Epithelial cell of esophagus (primary cell): Measurements from ENCODE around the gene EFCAB6.

Experiments
- DNase-seq: peaks from one replicate; pipeline ENCODE4 v3.0.0; 2010; ENCODE audit warnings: low read depth
- H3K4me3 ChIP-seq: 2 replicates; pipeline ENCODE4 v1.5.1; 2011; ENCODE audit warnings: mild to moderate bottlenecking, low read length, control low read depth
- TF ChIP-seq, protein P1 (sequence below): IDR thresholded peaks from 2 replicates; pipeline ENCODE4 v1.5.1; 2011; ENCODE audit warnings: low read depth, mild to moderate bottlenecking, low read length, control low read depth, inconsistent platforms; ENCODE audit not compliant: insufficient read depth; ENCODE audit errors: missing control alignments

EFCAB6 gene

DNA sequence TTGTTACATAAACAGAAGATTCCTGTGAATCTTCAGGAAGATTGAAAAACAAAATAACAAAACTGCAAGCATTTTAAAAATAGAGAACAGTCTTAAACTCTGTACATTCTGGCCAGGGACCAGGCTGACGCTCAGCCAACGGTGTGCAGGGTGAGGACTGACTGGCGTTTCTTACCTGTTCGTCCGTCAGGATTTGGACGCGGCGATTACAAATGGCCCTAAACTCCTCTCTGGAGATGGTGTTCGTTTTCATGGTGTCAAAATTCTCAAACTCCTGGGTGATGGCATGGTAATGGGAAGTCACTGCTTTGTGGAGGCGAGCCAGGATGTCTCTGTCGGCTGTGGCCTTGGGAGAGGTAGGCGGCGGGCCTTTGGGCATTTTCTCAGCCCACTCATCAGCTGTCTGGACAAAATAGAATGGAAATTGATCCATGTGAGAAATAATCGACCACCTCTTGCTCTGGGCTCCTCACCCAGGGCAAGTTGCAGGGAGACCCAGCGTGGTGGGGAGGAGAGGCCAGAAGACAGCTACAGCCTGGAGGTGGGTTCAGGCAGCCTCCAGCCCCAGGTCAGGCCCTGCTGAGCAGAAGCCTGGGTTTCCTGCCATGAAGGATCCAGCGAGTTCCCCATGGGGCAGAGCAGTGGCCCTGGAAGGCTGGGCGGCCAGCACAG is 257.3 kb downstream of the EFCAB6 start:
- H3K4me3 ChIP-seq: no peak overlapping the region
- TF ChIP-seq, protein P1, sequence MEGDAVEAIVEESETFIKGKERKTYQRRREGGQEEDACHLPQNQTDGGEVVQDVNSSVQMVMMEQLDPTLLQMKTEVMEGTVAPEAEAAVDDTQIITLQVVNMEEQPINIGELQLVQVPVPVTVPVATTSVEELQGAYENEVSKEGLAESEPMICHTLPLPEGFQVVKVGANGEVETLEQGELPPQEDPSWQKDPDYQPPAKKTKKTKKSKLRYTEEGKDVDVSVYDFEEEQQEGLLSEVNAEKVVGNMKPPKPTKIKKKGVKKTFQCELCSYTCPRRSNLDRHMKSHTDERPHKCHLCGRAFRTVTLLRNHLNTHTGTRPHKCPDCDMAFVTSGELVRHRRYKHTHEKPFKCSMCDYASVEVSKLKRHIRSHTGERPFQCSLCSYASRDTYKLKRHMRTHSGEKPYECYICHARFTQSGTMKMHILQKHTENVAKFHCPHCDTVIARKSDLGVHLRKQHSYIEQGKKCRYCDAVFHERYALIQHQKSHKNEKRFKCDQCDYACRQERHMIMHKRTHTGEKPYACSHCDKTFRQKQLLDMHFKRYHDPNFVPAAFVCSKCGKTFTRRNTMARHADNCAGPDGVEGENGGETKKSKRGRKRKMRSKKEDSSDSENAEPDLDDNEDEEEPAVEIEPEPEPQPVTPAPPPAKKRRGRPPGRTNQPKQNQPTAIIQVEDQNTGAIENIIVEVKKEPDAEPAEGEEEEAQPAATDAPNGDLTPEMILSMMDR: no peak
- DNase-seq: no peak

DNA sequence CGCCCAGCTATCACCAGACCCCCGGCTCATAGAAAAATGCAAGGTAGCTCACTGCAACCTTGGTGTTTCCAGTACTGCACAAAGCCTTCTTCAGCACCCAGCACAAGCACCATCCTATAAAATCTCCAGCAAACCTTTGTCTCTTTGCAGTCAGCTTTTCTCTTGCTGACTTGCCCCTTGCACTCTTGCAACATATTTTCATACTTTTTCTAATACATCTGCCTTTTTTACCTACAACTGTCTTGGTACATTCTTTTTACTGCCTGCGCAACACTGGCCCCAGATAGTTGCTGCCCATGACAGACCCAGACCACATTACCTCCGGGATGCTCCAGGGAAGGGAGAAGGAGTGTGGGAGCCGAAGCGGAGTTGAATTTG is 257.9 kb downstream of the EFCAB6 start:
- DNase-seq: no peak
- TF ChIP-seq, protein P1: no peak

DNA sequence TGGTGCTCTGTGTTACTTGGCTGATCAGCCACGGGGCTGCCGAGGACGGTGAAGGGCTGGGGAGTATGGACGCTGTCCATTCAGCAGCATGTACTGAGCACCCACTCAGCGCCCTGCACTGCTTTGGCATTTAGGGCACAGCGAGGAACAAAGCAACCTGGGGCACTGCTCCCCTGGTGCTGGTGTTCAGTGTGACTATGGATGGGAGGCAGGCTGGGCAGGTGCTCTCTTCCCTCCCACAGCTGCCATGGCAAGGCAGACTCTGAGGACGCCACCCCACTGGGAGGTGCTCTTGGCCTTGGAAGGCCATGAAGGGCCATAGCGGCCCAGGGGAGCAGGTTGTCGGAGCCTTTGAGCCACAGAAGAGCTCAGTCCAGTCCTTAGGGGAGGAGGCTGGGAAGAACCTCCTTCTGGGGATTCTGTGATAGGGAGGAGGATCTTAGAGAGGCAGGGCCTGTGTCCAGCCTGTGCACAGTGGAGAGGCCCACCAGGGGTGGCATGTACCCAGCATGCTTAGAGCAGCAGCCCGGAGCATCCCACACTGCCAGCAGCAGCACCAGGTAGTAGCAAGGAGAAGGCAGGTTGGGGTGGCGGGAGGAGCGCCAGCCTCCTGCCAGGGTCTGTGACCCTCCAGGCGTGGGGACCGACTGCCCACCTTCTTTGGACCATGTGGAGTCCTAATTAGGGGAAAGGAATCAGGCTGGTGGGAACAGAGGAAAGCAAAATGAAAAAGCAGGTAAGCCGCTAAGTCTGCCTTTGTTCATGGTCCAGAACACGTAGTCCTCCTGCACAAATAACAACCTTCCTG is 258.4 kb downstream of the EFCAB6 start:
- TF ChIP-seq, protein P1: no peak
- DNase-seq: no peak
- no peak overlapping the region for H3K4me3 ChIP-seq

More for the DNA sequence above, 257.9 kb downstream of the EFCAB6 start:
- H3K4me3 ChIP-seq: no peak overlapping the region

DNA sequence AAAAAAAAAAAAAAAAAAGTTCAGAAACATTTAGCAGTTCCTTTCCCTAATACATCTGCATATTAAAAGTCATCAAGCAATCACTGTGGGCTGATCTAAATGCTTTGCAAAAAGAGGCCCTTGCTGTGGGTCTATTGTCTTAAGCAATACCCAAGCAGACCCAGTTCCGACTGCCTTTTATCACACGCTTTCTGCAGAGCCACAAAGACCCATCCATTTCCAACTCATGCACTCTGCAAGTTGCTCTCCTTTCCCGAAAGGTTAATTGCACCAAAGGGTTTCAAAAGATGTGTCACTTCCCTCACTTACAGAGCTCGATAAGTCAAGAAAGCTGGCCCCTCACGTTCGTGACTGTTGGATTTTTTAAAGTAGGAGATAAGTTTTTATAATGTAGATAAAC is 261.4 kb downstream of the EFCAB6 start:
- H3K4me3 ChIP-seq: no peak overlapping the region
- TF ChIP-seq, protein P1: no peak
- no peak for DNase-seq

DNA sequence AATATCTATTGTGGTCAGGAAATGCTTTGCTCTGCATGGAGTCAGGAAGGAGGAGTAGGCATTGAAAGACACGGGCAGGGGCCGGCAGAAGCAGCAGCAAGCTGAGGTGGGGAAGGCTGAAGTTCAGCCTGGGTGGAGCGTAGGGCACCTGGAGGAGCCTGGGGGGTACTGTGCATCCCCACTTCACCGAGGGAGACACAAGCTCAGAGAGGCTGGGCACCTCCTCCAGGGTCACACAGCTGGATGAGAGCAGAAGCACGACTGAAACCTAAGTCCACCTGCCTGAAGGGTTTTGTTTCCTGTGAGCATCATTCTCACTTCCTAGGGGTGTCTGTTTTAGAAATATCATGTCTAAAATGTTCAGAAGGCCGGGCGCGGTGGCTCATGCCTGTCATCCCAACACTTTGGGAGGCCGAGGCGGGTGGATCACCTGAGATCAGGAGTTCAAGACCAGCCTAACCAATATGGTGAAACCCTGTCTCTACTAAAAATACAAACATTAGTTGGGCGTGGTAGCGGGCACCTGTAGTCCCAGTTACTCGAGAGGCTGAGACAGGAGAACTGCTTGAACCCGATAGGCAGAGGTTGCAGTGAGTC is 262.0 kb downstream of the EFCAB6 start:
- no peak overlapping the region for H3K4me3 ChIP-seq
- no peak for DNase-seq
- TF ChIP-seq, protein P1: no peak

DNA sequence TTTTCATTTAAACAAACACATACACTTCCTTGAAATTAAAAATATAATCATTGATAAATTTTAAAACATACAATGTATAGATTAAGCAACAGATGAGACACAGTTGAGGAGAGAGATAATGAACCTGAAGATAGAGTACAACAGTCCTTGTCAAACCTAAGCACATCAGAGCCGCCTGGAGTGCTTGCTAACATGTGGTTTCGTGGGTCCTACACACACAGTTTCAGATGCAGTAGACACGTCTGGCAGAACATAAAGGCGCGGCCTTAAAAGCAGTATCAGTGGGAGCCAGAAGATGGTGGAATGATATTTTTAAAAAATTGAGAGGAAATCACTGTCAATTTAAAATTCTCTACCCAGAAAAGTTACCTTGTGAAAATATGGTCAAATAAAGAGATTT is 265.9 kb downstream of the EFCAB6 start:
- TF ChIP-seq, protein P1: no peak
- H3K4me3 ChIP-seq: no peak overlapping the region
- no peak for DNase-seq
